GM18511 (cell line): ENCODE results near the gene PCK2.

Experiments
- ATAC-seq: cut with Tn5 transposase; IDR thresholded peaks from one replicate; pipeline ENCODE4 v1.9.1; 2021; ENCODE audit warnings: mild to moderate bottlenecking, moderate library complexity; ENCODE audit not compliant: unreplicated experiment

The PCK2 gene

GRCh38 chr14:24114532-24115421 is 20.7 kb downstream of the PCK2 start, which contains the start of the genes DCAF11 and NRL:
DCAF11 (plus strand) TSS chr14:24114777; CDS start chr14:24115595, 818 bp downstream.
NRL (minus strand) TSS chr14:24114949; CDS start chr14:24082848, 32,101 bp downstream.
- ATAC-seq: peak; percentile 86

- ATAC-seq: no peak
These were observed 21.5 kb downstream of the PCK2 start for GRCh38 chr14:24115422-24116127.

- ATAC-seq: no peak
These were observed 22.2 kb downstream of the PCK2 start for GRCh38 chr14:24116128-24116814.

DNA sequence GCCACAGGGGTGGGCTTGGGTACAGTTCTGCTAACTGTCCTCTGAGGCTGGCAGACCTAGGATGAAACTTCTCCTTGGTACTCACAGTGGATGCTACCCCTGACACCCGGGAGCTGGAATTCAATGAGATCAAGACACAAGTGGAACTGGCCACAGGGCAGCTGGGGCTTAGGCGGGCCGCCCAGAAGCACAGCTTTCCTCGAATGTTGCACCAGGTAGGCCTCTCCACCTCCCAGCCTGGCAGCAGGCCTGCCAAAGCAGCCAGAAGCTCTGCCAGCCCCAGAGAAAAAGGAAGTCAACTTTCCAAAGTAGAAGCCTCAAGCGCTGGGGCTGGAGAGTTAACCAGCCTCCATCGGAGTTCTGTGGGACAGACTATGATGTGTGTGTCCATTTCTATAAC is 23.1 kb downstream of the PCK2 start:
- no peak for ATAC-seq

DNA sequence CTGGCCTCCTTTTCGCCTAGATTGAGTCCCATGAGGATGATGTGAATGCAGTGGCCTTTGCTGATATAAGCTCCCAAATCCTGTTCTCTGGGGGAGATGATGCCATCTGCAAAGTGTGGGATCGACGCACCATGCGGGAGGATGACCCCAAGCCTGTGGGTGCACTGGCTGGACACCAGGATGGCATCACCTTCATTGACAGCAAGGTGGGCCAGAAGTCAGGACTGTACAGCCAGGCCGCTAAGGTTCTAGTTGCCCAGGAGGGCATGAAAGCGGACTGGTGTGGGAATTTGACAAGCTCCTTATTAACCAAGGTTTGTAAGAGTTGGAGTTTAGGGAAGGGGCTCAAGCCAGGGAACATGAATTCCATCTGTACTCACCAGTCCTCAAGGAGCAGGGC is 25.6 kb downstream of the PCK2 start:
- no peak for ATAC-seq

- ATAC-seq: no peak
These were observed 27.1 kb downstream of the PCK2 start for GRCh38 chr14:24121210-24121609.

GRCh38 chr14:24122416-24122815 is 28.3 kb downstream of the PCK2 start:
- no peak for ATAC-seq

DNA sequence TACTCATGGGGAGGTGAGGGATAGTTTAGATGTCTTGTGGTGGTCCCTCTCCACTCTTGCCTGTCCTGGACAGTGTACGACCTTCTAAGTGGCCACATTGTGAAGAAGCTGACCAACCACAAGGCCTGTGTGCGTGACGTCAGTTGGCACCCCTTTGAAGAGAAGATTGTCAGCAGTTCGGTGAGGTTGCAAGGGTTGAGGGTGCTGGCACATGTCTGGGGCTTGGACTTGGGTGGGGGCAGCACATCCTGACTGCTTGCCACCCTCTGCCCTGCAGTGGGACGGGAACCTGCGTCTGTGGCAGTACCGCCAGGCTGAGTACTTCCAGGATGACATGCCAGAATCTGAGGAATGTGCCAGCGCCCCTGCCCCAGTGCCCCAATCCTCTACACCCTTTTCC is 28.8 kb downstream of the PCK2 start:
- ATAC-seq: no peak

DNA sequence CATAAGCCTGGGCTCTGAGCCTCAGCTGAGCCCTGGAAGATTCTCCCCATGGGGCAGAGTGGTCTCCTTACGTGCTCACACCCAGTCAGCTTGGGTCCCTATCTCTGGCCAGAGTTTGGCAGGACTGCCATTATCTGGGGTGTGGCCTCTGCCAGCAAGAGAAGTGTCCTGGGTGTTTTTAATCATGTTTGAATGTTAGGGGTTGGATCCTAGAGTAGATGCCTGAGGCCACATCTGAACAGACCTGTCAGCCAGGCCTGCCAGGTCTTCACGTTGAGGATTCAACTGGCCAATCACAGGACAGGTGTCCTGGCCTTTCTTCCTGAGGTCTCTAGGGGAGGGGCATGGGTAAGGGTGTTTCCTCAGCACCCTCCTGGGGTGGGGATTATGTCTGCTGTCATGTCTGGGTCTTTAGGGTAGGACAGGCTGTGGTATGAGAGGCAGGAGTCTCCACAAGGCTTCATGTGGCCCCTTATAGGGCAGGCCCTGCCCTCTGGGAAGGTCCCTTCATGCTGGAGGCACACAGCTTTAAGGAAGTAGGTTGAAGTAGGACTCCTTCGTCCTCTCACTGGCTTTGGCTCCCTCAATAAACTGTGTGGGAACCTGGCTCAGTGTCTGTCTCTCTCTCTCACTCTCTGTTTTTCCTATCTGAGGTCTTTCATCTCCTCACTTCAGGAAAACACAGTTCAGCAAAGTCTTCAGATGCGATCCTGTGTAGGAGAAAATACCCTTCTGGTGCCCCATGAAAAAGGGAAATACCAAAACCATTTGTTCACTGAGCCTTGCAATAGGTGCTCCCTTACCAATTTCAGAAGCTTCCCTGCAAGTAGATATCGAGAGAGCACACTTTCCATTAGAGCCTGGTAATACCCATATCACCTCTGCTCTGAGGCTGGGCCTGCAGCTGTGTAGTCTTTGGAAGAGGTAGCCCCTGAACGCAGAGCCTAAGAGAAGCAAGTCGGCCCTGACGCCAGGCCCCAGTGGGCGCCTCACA is 29.6 kb downstream of the PCK2 start:
- no peak for ATAC-seq

DNA sequence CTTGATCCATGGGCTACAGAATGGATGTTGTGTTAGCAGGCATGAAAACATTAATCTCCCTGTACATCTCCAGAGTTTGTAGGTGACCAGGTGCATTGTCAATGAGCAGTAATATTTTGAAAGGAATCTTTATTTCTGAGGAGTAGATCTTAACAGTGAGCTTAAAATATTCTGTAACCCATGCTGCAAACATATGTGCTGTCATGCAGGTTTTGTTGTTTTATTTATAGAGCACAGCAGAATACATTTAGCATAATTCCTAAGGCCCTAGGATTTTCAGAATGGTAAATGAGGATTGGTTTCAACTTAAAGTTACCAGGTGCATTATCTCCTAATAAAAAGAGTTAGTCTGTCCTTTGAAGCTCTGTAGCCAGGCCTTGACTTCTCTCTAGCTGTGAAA is 32.8 kb downstream of the PCK2 start:
- no peak for ATAC-seq

GRCh38 chr14:24127673-24128072 is 33.6 kb downstream of the PCK2 start:
- no peak for ATAC-seq

- no peak for ATAC-seq
These were observed 35.4 kb downstream of the PCK2 start for GRCh38 chr14:24129410-24129998.

DNA sequence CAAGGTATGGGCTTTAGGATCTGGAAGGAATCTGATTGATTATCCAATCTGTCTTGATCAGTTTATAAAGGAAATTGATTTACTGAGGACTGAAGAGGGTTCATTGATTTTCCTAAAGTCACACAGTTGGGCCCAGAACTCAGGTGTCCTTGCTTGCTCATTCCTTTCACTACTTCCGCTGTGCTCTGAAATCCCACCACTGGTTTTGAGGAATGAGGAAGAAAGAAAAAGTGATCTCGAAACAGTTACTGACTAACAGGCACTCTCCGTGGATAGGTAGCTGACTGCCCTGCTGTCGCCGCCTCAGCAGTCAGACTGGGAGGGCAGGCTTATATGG is 36.2 kb downstream of the PCK2 start, which contains the start of gene FITM1:
Gene FITM1 (plus strand): TSS at position 280 of the 337 bp plus-strand sequence. CDS start 905 bp downstream, outside the sequence.
- ATAC-seq: no peak

DNA sequence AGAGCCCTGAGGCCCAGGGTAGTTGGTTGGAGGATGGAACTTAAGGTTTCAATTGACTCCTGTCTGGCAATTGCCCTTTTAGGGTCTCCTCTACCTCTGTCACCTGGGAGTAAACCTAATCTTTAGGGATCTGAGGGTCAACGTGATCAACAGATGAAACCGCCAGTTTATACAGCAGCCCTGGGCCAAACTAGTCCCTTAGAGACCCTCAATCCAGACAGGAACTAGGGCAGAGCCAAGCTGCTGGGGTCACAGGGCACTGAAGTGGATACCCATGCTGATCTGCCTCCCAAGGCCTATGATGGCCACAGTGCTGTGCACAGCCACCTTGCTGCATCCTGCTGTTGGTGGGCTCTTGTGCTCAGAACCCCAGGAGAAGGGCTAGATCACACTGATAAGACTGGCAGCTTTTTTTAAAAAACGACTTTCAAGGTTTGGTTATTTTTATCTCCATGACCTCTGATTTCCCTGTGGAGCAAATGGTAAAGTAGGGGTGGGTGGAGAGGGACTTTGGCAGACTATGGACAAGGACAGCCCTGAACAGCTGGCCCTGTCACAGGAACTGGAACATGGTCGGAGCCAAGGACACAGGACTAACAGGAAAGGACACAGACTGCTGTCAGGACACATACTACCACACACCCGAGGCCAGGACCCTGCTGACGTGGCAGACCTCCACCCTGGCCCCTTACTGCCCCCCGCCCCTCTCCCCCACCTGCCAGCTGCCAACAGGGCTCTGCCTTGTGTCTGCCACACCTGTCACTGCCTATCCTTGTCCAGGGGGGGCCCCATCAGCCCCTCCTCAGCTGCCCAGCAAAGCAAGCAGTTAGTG is 36.8 kb downstream of the PCK2 start:
- ATAC-seq: no peak

- no peak for ATAC-seq
These were observed 37.4 kb downstream of the PCK2 start for GRCh38 chr14:24131549-24131966.

- no peak for ATAC-seq
These were observed 38.1 kb downstream of the PCK2 start for GRCh38 chr14:24132061-24132685.

GRCh38 chr14:24132976-24133375 is 38.9 kb downstream of the PCK2 start:
- no peak for ATAC-seq

GRCh38 chr14:24133735-24134134 is 39.6 kb downstream of the PCK2 start:
- no peak for ATAC-seq

DNA sequence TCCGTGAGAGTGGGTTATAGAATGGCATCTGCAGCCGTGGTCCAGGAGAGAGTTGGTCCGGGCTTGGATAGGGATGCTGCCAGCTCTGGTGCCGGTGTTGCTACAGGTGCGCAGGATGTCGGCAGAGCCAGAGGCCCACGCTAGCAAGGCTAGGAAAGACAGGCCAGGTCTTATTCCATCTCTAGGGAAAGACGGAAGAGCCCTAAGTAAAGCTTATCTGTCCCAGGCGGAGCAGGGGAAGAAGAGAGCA is 41.4 kb downstream of the PCK2 start:
- peak; percentile 7 for ATAC-seq
